HEK293T (cell line): ENCODE measurements around the gene HOXB3.

Experiments
- CTCF ChIA-PET: fragments of 350-600 bp; formaldehyde crosslinking; extraction: SDS; loops from one replicate; lab custom pipeline; 2021; ENCODE audit warnings: antibody characterized with exemption, inconsistent platforms; lab: Yijun Ruan, JAX
- POLR2A ChIA-PET: fragments of 350-600 bp; formaldehyde crosslinking; extraction: SDS; loops from one replicate; lab custom pipeline; 2020; ENCODE audit warnings: antibody characterized with exemption, inconsistent platforms; lab: Yijun Ruan, JAX
- DNase-seq: peaks from one replicate; pipeline ENCODE4 v3.0.0; 2012; ENCODE audit warnings: mixed read lengths; ENCODE audit errors: extremely low spot score
- ARNT ChIP-seq: fragments of 450-650 bp; IDR thresholded peaks from 2 replicates; pipeline ENCODE4 v1.6.1; 2017; ENCODE audit warnings: mild to moderate bottlenecking
- BHLHE40 ChIP-seq: fragments of 450-650 bp; IDR thresholded peaks from 2 replicates; pipeline ENCODE4 v1.6.1; 2016; ENCODE audit warnings: mild to moderate bottlenecking, moderate library complexity, borderline replicate concordance
- CTBP1 ChIP-seq: fragments of 450-650 bp; IDR thresholded peaks from 2 replicates; pipeline ENCODE4 v1.6.1; 2016; ENCODE audit warnings: borderline replicate concordance
- ELF4 ChIP-seq: fragments of 450-650 bp; IDR thresholded peaks from 2 replicates; pipeline ENCODE4 v1.6.1; 2017; ENCODE audit warnings: antibody characterized with exemption
- FOXA1 ChIP-seq: fragments of 450-650 bp; IDR thresholded peaks from 2 replicates; pipeline ENCODE4 v1.6.1; 2016; ENCODE audit warnings: mild to moderate bottlenecking
- FOXK2 ChIP-seq: fragments of 450-650 bp; IDR thresholded peaks from 2 replicates; pipeline ENCODE4 v1.6.1; 2016; ENCODE audit warnings: mild to moderate bottlenecking
- FOXM1 ChIP-seq: fragments of 450-650 bp; IDR thresholded peaks from 2 replicates; pipeline ENCODE4 v1.6.1; 2017; ENCODE audit warnings: mild to moderate bottlenecking, borderline replicate concordance
- HDGF ChIP-seq: fragments of 450-650 bp; IDR thresholded peaks from 2 replicates; pipeline ENCODE4 v1.6.1; 2017; ENCODE audit warnings: antibody characterized with exemption, borderline replicate concordance
- L3MBTL2 ChIP-seq: fragments of 450-650 bp; conservative IDR thresholded peaks from 2 replicates; pipeline ENCODE4 v1.6.1; 2016; ENCODE audit warnings: mild to moderate bottlenecking
- LEF1 ChIP-seq: fragments of 450-650 bp; IDR thresholded peaks from 2 replicates; pipeline ENCODE4 v1.6.1; 2017; ENCODE audit warnings: mild to moderate bottlenecking, borderline replicate concordance
- NFRKB ChIP-seq: fragments of 450-650 bp; IDR thresholded peaks from 2 replicates; pipeline ENCODE4 v1.6.1; 2016; ENCODE audit warnings: mild to moderate bottlenecking, moderate library complexity
- SUZ12 ChIP-seq: fragments of 450-650 bp; IDR thresholded peaks from 2 replicates; pipeline ENCODE4 v1.6.1; 2016; ENCODE audit warnings: mild to moderate bottlenecking
- TARDBP ChIP-seq: fragments of 450-650 bp; IDR thresholded peaks from 2 replicates; pipeline ENCODE4 v1.6.1; 2016
- ZNF384 ChIP-seq: fragments of 450-650 bp; IDR thresholded peaks from 2 replicates; pipeline ENCODE4 v1.6.1; 2016
- TF ChIP-seq, protein P1 (sequence below): fragments of 450-650 bp; IDR thresholded peaks from 2 replicates; pipeline ENCODE4 v1.6.1; 2016

The HOXB3 gene

DNA sequence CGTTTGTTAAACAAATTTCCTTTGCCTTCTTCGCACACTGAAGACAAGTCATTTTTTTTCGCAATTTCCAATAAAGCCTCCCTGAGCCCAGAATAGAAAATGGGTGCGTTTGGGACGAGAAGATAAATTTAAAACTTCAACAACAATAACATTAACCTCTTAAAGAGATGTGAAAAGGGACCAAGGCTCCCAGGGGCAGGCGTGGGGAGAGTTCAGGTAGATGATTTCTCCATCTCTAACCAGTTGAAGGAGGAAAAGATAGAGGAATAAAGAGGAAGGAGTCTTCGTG lies 10.6 kb downstream of the HOXB3 start:
- ChIA-PET POLR2A (interaction anchor here (0.9 to 3.4 kb wide), 2 partner anchors 10 to 17 kb away, joined by 3 to 19 read pairs; partner anchors contain the start of gene HOXB3), CTCF (interaction anchor here (0.6 kb wide), 2 partner anchors 23 to 87 kb away, joined by 3 read pairs; no protein-coding TSS in a partner anchor)
- no peak for DNase-seq
- TF ChIP-seq, protein P1, sequence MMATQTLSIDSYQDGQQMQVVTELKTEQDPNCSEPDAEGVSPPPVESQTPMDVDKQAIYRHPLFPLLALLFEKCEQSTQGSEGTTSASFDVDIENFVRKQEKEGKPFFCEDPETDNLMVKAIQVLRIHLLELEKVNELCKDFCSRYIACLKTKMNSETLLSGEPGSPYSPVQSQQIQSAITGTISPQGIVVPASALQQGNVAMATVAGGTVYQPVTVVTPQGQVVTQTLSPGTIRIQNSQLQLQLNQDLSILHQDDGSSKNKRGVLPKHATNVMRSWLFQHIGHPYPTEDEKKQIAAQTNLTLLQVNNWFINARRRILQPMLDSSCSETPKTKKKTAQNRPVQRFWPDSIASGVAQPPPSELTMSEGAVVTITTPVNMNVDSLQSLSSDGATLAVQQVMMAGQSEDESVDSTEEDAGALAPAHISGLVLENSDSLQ = no peak
- TF ChIP-seq ZNF384 = no peak

- no peak for TF ChIP-seq FOXK2
- no peak for TF ChIP-seq L3MBTL2
- no peak for TF ChIP-seq BHLHE40
- TF ChIP-seq LEF1 = no peak
- no peak for TF ChIP-seq SUZ12
- no peak for TF ChIP-seq FOXA1
- TF ChIP-seq, protein P1 = no peak
- TF ChIP-seq HDGF = no peak
- no peak for TF ChIP-seq ELF4
- ChIA-PET POLR2A (interaction anchor here (0.9 to 3.4 kb wide), 2 partner anchors 10 to 16 kb away, joined by 3 to 19 read pairs; partner anchors contain the start of gene HOXB3), CTCF (interaction anchor here (0.8 kb wide), 1 partner anchor 37 kb away, joined by 4 read pairs; no protein-coding TSS in a partner anchor)
- no peak for DNase-seq
Observed at GRCh38 chr17:48578616-48579470, 11.2 kb downstream of the HOXB3 start.

- CTCF ChIA-PET = interaction anchor here (1.0 kb wide), 1 partner anchor 43 kb away, joined by 4 read pairs; no protein-coding TSS in a partner anchor
- no peak for DNase-seq
- POLR2A ChIA-PET = interaction anchor here (3.4 kb wide), 1 partner anchor 11 kb away, joined by 19 read pairs; the partner anchor contains the start of gene HOXB3
- TF ChIP-seq, protein P1 = no peak
- no peak for TF ChIP-seq ARNT
- TF ChIP-seq NFRKB = no peak
Observed at GRCh38 chr17:48577946-48578615, 12.0 kb downstream of the HOXB3 start, which contains the start of gene HOXB4. TSS of gene HOXB4 (minus strand) at chr17:48578350. CDS start at chr17:48578319, 31 bp downstream.

DNA sequence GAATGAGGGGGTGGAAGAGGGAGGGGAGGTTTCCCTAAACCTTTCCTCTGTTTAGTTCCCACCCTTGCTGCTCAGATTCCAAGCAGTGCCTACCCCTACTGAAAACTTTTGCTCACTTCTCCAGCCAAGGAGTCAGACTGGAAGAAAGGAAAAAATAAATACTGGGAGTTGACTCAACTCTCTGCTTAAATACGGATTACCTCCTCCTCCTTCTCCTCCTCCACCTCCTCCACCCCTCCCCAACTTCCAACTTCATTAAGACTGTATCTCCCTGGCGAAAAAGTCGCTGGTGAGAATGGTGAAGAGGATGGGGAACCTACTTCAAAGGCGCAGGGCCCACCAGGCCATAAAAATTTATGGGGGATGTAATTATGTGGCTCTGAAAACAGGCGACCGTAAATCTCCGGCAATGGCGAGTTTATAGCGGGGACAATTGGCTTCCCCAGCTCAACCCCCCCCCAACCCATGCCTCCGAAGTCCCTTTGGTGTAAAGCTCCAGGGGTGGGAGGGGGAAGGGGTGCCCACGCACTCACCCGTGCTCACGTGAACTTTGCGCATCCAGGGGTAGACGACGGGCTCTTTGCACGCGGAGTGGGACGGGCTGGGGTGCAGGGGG lies 12.6 kb downstream of the HOXB3 start:
- ChIA-PET CTCF (interaction anchor here (1.0 kb wide), 1 partner anchor 43 kb away, joined by 4 read pairs; no protein-coding TSS in a partner anchor), POLR2A (interaction anchor here (1.1 to 3.4 kb wide), 4 partner anchors 11 to 38 kb away, joined by 3 to 19 read pairs (median 4); partner anchors contain the start of genes HOXB3 and HOXB8)
- DNase-seq = no peak
- no peak for TF ChIP-seq TARDBP
- TF ChIP-seq, protein P1 = peak; percentile 94
- TF ChIP-seq BHLHE40 = no peak
- peak; percentile 45 for TF ChIP-seq L3MBTL2
- TF ChIP-seq NFRKB = no peak
- peak; percentile 69; the same call in 1 of the 2 replicates for TF ChIP-seq FOXM1
- peak; percentile 98 for TF ChIP-seq LEF1
- peak; percentile 85 for TF ChIP-seq ARNT
- peak; percentile 99 for TF ChIP-seq CTBP1
- no peak for TF ChIP-seq FOXA1

DNA sequence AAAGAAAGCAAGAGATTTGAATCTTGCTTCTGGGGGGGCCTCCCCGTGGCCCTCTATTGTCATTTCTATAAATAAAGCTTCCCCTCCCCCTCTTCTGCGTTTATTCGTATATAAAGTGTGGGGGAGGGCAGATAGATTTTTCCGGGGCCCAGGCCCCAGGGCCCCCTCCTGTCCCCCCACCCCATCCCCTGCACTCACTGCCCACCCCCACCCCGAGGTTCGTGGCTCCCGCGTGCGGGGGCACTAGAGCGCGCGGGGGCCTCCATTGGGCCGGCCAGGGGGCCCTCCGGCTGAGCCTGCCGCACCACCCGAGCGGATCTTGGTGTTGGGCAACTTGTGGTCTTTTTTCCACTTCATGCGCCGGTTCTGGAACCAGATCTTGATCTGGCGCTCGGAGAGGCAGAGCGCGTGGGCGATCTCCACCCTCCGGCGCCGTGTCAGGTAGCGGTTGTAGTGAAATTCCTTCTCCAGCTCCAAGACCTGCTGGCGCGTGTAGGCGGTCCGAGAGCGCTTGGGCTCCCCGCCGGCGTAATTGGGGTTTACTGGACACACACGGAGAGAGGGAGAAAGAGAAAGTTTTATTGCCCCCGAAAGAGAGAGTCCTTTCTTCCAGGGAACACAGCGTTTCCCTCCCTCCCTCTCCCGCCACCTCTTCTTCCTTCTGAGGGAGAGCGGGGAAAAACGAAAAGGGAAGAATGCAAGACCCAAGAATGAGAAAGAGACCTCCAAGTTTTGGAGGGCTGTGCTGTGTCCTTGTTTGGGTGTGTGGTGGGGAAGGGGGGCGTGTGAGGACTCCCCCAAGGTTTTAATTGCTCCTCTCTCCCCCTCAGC lies 13.3 kb downstream of the HOXB3 start:
- TF ChIP-seq CTBP1 = peak; percentile 78; the same call in 1 of the 2 replicates
- no peak for TF ChIP-seq ELF4
- CTCF ChIA-PET = no interaction called here
- POLR2A ChIA-PET = interaction anchor here (0.6 to 3.4 kb wide), 5 partner anchors 10 to 38 kb away, joined by 3 to 19 read pairs (median 4); partner anchors contain the start of genes HOXB3 and HOXB8
- DNase-seq = no peak
